MCF 10A (cell line): ENCODE measurements around the gene KIRREL3. TPM values are rescaled to one million over a fixed set of nuclear protein-coding genes. Genes with fewer than 3 reads are reported as not detected.

Experiments used
- BruUV-seq: library from RNA; stranded (reverse); fragments of 400-500 nt; replicated peaks from 2 replicates; lab custom pipeline; 2021; lab: Mats Ljungman, UMichigan
- CTCF ChIA-PET: fragments of 300-600 bp; sonication (Branson Sonifier 250); formaldehyde crosslinking; extraction: SDS; loops from one replicate; lab custom pipeline; 2021; ENCODE audit warnings: antibody characterized with exemption, inconsistent platforms; lab: Yijun Ruan, JAX
- POLR2A ChIA-PET: fragments of 300-600, 350-650 bp; sonication (Branson Sonifier 250); formaldehyde crosslinking; extraction: SDS; loops from one replicate; lab custom pipeline; 2020; ENCODE audit warnings: antibody characterized with exemption, inconsistent platforms; lab: Yijun Ruan, JAX
- DNase-seq: peaks from one replicate; pipeline ENCODE4 v3.0.0-alpha.2; 2018; ENCODE audit not compliant: unreplicated experiment
- H3K27ac Mint-ChIP-seq: one replicate; pipeline ENCODE4 v1.8.0; 2022; ENCODE audit warnings: mild to moderate bottlenecking, low read depth, mixed read lengths; ENCODE audit not compliant: unreplicated experiment
- H3K27me3 Mint-ChIP-seq: one replicate; pipeline ENCODE4 v1.8.0; 2022; ENCODE audit warnings: mixed read lengths; ENCODE audit not compliant: insufficient read depth, unreplicated experiment
- H3K36me3 Mint-ChIP-seq: one replicate; pipeline ENCODE4 v1.8.0; 2022; ENCODE audit warnings: mild to moderate bottlenecking, moderate library complexity, mixed read lengths; ENCODE audit not compliant: insufficient read depth, unreplicated experiment
- H3K4me1 Mint-ChIP-seq: one replicate; pipeline ENCODE4 v1.8.0; 2022; ENCODE audit warnings: mixed read lengths; ENCODE audit not compliant: insufficient read depth, unreplicated experiment
- H3K4me3 Mint-ChIP-seq: one replicate; pipeline ENCODE4 v1.8.0; 2022; ENCODE audit warnings: mild to moderate bottlenecking, moderate library complexity, mixed read lengths; ENCODE audit not compliant: unreplicated experiment
- H3K9me3 Mint-ChIP-seq: one replicate; pipeline ENCODE4 v1.8.0; 2022; ENCODE audit warnings: mixed read lengths; ENCODE audit not compliant: unreplicated experiment
- intact Hi-C: fragments of 100-400 bp; cut with micrococcal nuclease; formaldehyde crosslinking; loops from 2 replicates; pipeline ENCODE4 v1.14.1; 2022
- total RNA-seq: library from RNA; stranded (reverse); gene quantifications from 2 replicates; pipeline ENCODE4 v1.2.3, GENCODE V29; 2022
- TF ChIP-seq, protein P1 (sequence below): fragments of 200-600 bp; IDR thresholded peaks from one replicate; pipeline ENCODE4 v1.8.0; 2022; ENCODE audit warnings: antibody characterized with exemption, mild to moderate bottlenecking; ENCODE audit not compliant: unreplicated experiment

The KIRREL3 gene
- total RNA-seq, 1 experiment from 2014 or later: not detected

DNA sequence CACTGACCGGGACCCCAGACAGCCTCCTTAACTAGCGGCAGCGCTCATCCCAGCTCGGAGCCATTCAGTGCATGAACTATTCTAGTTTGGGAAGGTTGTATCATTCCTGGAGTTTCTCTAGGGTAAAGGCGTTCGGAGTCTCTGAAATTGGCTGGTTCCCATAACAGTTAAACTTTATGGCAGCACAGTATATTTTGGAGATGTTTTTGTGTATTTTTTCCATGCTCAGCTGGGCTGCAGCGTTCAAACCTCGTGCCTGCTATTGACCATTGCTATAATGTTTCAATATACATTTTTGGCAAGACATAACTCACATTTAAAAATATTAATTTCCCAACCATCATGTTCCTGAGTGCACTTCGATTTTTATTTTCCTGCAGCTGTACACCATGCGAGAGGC lies 475.4 kb downstream of the KIRREL3 start:
- H3K9me3 Mint-ChIP-seq: no peaks in the 10 kb centered on the region
- peaks cover 9% of the 10 kb centered on the region for H3K27me3 Mint-ChIP-seq
- ChIA-PET CTCF (interaction anchor here (1.1 kb wide), 1 partner anchor 45 kb away, joined by 4 read pairs; no protein-coding TSS in a partner anchor), POLR2A (no interaction called here)
- no peaks in the 10 kb centered on the region for H3K36me3 Mint-ChIP-seq
- TF ChIP-seq, protein P1, sequence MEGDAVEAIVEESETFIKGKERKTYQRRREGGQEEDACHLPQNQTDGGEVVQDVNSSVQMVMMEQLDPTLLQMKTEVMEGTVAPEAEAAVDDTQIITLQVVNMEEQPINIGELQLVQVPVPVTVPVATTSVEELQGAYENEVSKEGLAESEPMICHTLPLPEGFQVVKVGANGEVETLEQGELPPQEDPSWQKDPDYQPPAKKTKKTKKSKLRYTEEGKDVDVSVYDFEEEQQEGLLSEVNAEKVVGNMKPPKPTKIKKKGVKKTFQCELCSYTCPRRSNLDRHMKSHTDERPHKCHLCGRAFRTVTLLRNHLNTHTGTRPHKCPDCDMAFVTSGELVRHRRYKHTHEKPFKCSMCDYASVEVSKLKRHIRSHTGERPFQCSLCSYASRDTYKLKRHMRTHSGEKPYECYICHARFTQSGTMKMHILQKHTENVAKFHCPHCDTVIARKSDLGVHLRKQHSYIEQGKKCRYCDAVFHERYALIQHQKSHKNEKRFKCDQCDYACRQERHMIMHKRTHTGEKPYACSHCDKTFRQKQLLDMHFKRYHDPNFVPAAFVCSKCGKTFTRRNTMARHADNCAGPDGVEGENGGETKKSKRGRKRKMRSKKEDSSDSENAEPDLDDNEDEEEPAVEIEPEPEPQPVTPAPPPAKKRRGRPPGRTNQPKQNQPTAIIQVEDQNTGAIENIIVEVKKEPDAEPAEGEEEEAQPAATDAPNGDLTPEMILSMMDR: no peak
- no peak for DNase-seq
- BruUV-seq: no TSS peak
- intact Hi-C loops: no loop called here
- H3K4me3 Mint-ChIP-seq: no peak overlapping the region
- H3K4me1 Mint-ChIP-seq: no peaks in the 10 kb centered on the region
- H3K27ac Mint-ChIP-seq: no peak overlapping the region

- peaks cover 9% of the 10 kb centered on the region for H3K27me3 Mint-ChIP-seq
- no peaks in the 10 kb centered on the region for H3K9me3 Mint-ChIP-seq
- ChIA-PET CTCF (interaction anchor here (0.6 to 2.1 kb wide), 2 partner anchors 43 to 474 kb away, joined by 3 to 11 read pairs; no protein-coding TSS in a partner anchor), POLR2A (no interaction called here)
- H3K4me1 Mint-ChIP-seq: no peaks in the 10 kb centered on the region
- H3K36me3 Mint-ChIP-seq: no peaks in the 10 kb centered on the region
- no peak overlapping the region for H3K27ac Mint-ChIP-seq
- no peak for DNase-seq
- TF ChIP-seq, protein P1: no peak
- no TSS peak for BruUV-seq
- intact Hi-C loops: no loop called here
- H3K4me3 Mint-ChIP-seq: no peak overlapping the region
These were observed 476.9 kb downstream of the KIRREL3 start for GRCh38 chr11:126523441-126524205.

DNA sequence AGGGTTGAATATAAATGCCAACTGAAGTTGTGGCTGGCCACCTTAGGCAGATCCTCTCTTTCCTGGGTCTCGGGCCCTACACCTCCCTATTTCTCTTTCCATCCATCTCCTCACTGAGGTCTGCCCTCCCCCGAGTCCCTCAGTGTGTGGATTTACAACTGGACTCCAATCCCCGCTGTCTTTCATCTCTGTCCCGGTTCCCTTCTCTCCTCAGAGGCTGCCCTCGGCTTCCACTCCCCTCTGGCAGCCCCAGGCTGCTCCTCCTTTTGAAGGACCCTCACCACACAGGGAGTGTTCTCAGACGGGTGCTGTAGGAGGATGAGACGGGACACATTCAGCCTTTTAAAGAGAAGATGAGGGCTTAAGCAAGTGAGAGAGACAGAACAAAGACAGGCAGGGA lies 478.0 kb downstream of the KIRREL3 start:
- no peaks in the 10 kb centered on the region for H3K9me3 Mint-ChIP-seq
- intact Hi-C loops: no loop called here
- no peaks in the 10 kb centered on the region for H3K36me3 Mint-ChIP-seq
- ChIA-PET POLR2A (no interaction called here), CTCF (interaction anchor here (2.1 kb wide), 1 partner anchor 42 kb away, joined by 11 read pairs; no protein-coding TSS in a partner anchor)
- TF ChIP-seq, protein P1: no peak
- DNase-seq: no peak
- H3K27me3 Mint-ChIP-seq: peaks cover 9% of the 10 kb centered on the region
- H3K4me3 Mint-ChIP-seq: no peak overlapping the region
- no peaks in the 10 kb centered on the region for H3K4me1 Mint-ChIP-seq
- no TSS peak for BruUV-seq
- H3K27ac Mint-ChIP-seq: no peak overlapping the region

GRCh38 chr11:126522152-126522551 lies 478.4 kb downstream of the KIRREL3 start:
- no peaks in the 10 kb centered on the region for H3K9me3 Mint-ChIP-seq
- ChIA-PET POLR2A (no interaction called here), CTCF (no interaction called here)
- H3K36me3 Mint-ChIP-seq: no peaks in the 10 kb centered on the region
- intact Hi-C loops: no loop called here
- H3K27ac Mint-ChIP-seq: no peak overlapping the region
- no peak overlapping the region for H3K4me3 Mint-ChIP-seq
- TF ChIP-seq, protein P1: no peak
- BruUV-seq: no TSS peak
- H3K27me3 Mint-ChIP-seq: peaks cover 9% of the 10 kb centered on the region
- no peak for DNase-seq
- no peaks in the 10 kb centered on the region for H3K4me1 Mint-ChIP-seq
